ENCODE measurements around the gene RWDD4.

The RWDD4 gene

GRCh38 chr4:183601381-183601780 lies 57.6 kb downstream of the RWDD4 start:
- no peak overlapping the region for H3K4me3 ChIP-seq (ENCODE audit: low read depth, low read length)
- no peak for TF ChIP-seq CTCF (IDR thresholded peaks at IDR 0.05; ENCODE audit: low read depth, low read length)

- peak; percentile 23; the same call in 1 of the 2 replicates for TF ChIP-seq CTCF (IDR thresholded peaks at IDR 0.05; ENCODE audit: low read depth, low read length)
Observed at GRCh38 chr4:183600189-183600685, 58.7 kb downstream of the RWDD4 start.

GRCh38 chr4:183599690-183600089 lies 59.3 kb downstream of the RWDD4 start:
- no peak for TF ChIP-seq CTCF (IDR thresholded peaks at IDR 0.05; ENCODE audit: low read depth, low read length)

More at GRCh38 chr4:183600189-183600685, 58.7 kb downstream of the RWDD4 start:
- H3K4me3 ChIP-seq (ENCODE audit: low read depth, low read length), result no peak overlapping the region

GRCh38 chr4:183599284-183599683 lies 59.7 kb downstream of the RWDD4 start:
- no peak for TF ChIP-seq CTCF (IDR thresholded peaks at IDR 0.05; ENCODE audit: low read depth, low read length)
- no peak overlapping the region for H3K4me3 ChIP-seq (ENCODE audit: low read depth, low read length)

More at GRCh38 chr4:183599690-183600089, 59.3 kb downstream of the RWDD4 start:
- no peak overlapping the region for H3K4me3 ChIP-seq (ENCODE audit: low read depth, low read length)

GRCh38 chr4:183596067-183596757 lies 62.8 kb downstream of the RWDD4 start:
- no peak for TF ChIP-seq CTCF (IDR thresholded peaks at IDR 0.05; ENCODE audit: low read depth, low read length)
- H3K4me3 ChIP-seq (ENCODE audit: low read depth, low read length), result no peak overlapping the region

DNA sequence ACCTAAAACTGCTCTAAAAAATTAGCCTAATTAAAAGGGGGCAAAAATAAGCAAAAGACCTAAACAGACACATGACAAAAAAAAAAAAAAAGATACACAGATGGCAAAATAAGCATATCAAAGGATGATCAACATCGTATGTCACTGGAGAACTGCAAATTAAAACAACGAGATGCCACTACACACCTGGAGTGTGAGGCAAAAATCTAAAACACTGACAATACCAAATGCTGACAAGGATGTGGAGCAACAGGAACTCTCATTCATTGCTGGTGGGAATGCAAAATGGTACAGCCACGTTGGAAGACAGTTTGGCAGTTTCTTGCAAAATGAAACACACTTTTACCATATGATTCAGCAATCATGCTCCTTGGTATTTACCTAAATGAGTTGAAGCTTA lies 64.2 kb downstream of the RWDD4 start:
- H3K4me3 ChIP-seq (ENCODE audit: low read depth, low read length), result no peak overlapping the region
- no peak for TF ChIP-seq CTCF (IDR thresholded peaks at IDR 0.05; ENCODE audit: low read depth, low read length)

GRCh38 chr4:183591301-183591700 lies 67.7 kb downstream of the RWDD4 start:
- TF ChIP-seq CTCF (IDR thresholded peaks at IDR 0.05; ENCODE audit: low read depth, low read length), result no peak
- H3K4me3 ChIP-seq (ENCODE audit: low read depth, low read length), result no peak overlapping the region
